K562 (cell line): ENCODE results near the gene TRABD2B. TPM values are rescaled to one million over a fixed set of nuclear protein-coding genes. Genes with fewer than 3 reads are reported as not detected.
A peak's percentile ranks its signal among the peaks of the same experiment; 100 is the strongest.

Experiments
- ATAC-seq: fragments of 200-7000 bp; cut with Tn5 transposase; 3 replicates; pipeline ENCODE4 v1.9.1; 2020; ENCODE audit warnings: moderate library complexity
- BruUV-seq: library from RNA; stranded (reverse); fragments of 400-500 nt; replicated peaks from 2 replicates; lab custom pipeline; 2021; lab: Mats Ljungman, UMichigan
- CTCF ChIA-PET: fragments of 300-600 bp; formaldehyde crosslinking; extraction: SDS; loops from one replicate; lab custom pipeline; 2021; ENCODE audit warnings: low intra/inter-chr PET ratio; lab: Yijun Ruan, JAX
- POLR2A ChIA-PET: fragments of 300-600, 350-650 bp; sonication (Branson Sonifier 250); formaldehyde crosslinking; extraction: SDS; loops from one replicate; lab custom pipeline; 2021; ENCODE audit warnings: antibody characterized with exemption, inconsistent platforms; lab: Yijun Ruan, JAX
- DNase-seq, 4 experiments: peaks; one replicate each; pipeline versions ENCODE4 v3.0.0 to v3.0.0-alpha.2; 2011 to 2018; ENCODE audit warnings: low spot score in 3 of 4, mixed read lengths in 3 of 4; ENCODE audit errors: extremely low read depth in 1 of 4
- FAIRE-seq: peaks from 2 replicates; lab custom pipeline; 2011; peaks lifted over from hg19 to GRCh38; lab: Jason Lieb, UNC
- H2AFZ ChIP-seq: 2 replicates; pipeline ENCODE4 v1.6.0; 2011; ENCODE audit warnings: low read depth, low read length, control low read depth, inconsistent platforms
- H3K27ac ChIP-seq: fragments of 200-600 bp; 3 replicates; pipeline ENCODE4 v1.8.0; 2011; ENCODE audit warnings: low read depth, mild to moderate bottlenecking, control low read depth, inconsistent platforms, low read length, moderate library complexity, mixed read lengths; ENCODE audit errors: extremely low read depth
- H3K27me3 ChIP-seq, 2 experiments: fragments of 300-600 bp in 1 of 2; 2 replicates in 1 of 2; 3 replicates in 1 of 2; pipeline versions ENCODE4 v1.6.0 to v1.8.0; 2011; ENCODE audit warnings: inconsistent platforms in 2 of 2, low read length in 2 of 2, mild to moderate bottlenecking in 1 of 2, mixed read lengths in 1 of 2, moderate library complexity in 1 of 2; ENCODE audit not compliant: control insufficient read depth in 2 of 2, insufficient read depth in 2 of 2
- H3K36me3 ChIP-seq: fragments of 300-600 bp; 3 replicates; pipeline ENCODE4 v1.8.0; 2011; ENCODE audit warnings: mild to moderate bottlenecking, low read length, inconsistent platforms; ENCODE audit not compliant: control insufficient read depth, insufficient read depth
- H3K4me1 ChIP-seq, 2 experiments: fragments of 200-600 bp in 1 of 2; replicated peaks in 1 of 2; 2 replicates in 1 of 2; 3 replicates in 1 of 2; pipeline versions ENCODE4 v1.5.1 to v1.8.0; 2011; ENCODE audit warnings: inconsistent platforms in 2 of 2, low read length in 2 of 2, mild to moderate bottlenecking in 1 of 2, mixed read lengths in 1 of 2, moderate library complexity in 1 of 2; ENCODE audit not compliant: control insufficient read depth in 2 of 2, insufficient read depth in 2 of 2
- H3K4me2 ChIP-seq: 2 replicates; pipeline ENCODE4 v1.6.1; 2011; ENCODE audit warnings: low read length, control low read depth, inconsistent platforms, mixed read lengths; ENCODE audit not compliant: insufficient read depth
- H3K4me3 ChIP-seq: fragments of 200-600 bp; sonication (generic), shearing (Covaris generic); 2 replicates; pipeline ENCODE4 v1.5.1; 2016; ENCODE audit warnings: control low read depth, inconsistent platforms
- H3K79me2 ChIP-seq: fragments of 200-600 bp; 3 replicates; pipeline ENCODE4 v1.8.0; 2011; ENCODE audit warnings: low read length, inconsistent platforms; ENCODE audit not compliant: control insufficient read depth, insufficient read depth
- H3K9ac ChIP-seq, 2 experiments: 2 replicates each; pipeline versions ENCODE4 v1.6.0 to v1.6.1; 2011; ENCODE audit warnings: low read depth in 2 of 2, low read length in 2 of 2, control low read depth in 1 of 2, inconsistent platforms in 1 of 2, mild to moderate bottlenecking in 1 of 2, mixed read lengths in 1 of 2; ENCODE audit not compliant: insufficient read depth in 1 of 2
- H3K9me1 ChIP-seq: one replicate; pipeline ENCODE4 v1.6.0; 2011; ENCODE audit warnings: inconsistent platforms, mild to moderate bottlenecking, low read length, moderate library complexity; ENCODE audit not compliant: control insufficient read depth, insufficient read depth
- H3K9me3 ChIP-seq: replicated peaks from 2 replicates; pipeline ENCODE4 v1.5.1; 2011; ENCODE audit warnings: low read depth, low read length, inconsistent platforms; ENCODE audit not compliant: control insufficient read depth, insufficient read depth
- H4K20me1 ChIP-seq: replicated peaks from 2 replicates; pipeline ENCODE4 v1.6.1; 2011; ENCODE audit warnings: low read length, inconsistent platforms, mixed read lengths; ENCODE audit not compliant: control insufficient read depth, insufficient read depth
- HMG20A ChIP-seq: fragments of 450-650 bp; formaldehyde crosslinking; conservative IDR thresholded peaks from 2 replicates; pipeline ENCODE4 v1.4.0; 2020; ENCODE audit warnings: mild to moderate bottlenecking, mixed read lengths
- KLF6 ChIP-seq: fragments of 250-450 bp; sonication (Bioruptor Pico); IDR thresholded peaks from 2 replicates; pipeline ENCODE4 v1.4.0; 2020; ENCODE audit warnings: mild to moderate bottlenecking, moderate library complexity, borderline replicate concordance
- RAD21 ChIP-seq, 2 experiments: fragments of 250-450 bp in 1 of 2; fragments of 450-650 bp in 1 of 2; sonication (Bioruptor Pico) in 1 of 2; formaldehyde crosslinking in 1 of 2; IDR thresholded peaks in 1 of 2; conservative IDR thresholded peaks in 1 of 2; 2 replicates each; pipeline versions ENCODE4 v1.4.0 to v1.8.0; 2020 to 2022; ENCODE audit warnings: mild to moderate bottlenecking in 2 of 2, moderate library complexity in 1 of 2
- ZNF274 ChIP-seq: IDR thresholded peaks from 2 replicates; pipeline ENCODE4 v1.6.1; 2011; ENCODE audit warnings: low read depth, mild to moderate bottlenecking, low read length, moderate library complexity, borderline replicate concordance
- WGBS: fragments of 100-300 bp; shearing (Covaris generic); methylation state at CpG from one replicate; pipeline ENCODE4 v1.1.6; 2016; ENCODE audit warnings: low coverage, mixed read lengths; ENCODE audit not compliant: insufficient coverage; ENCODE audit errors: missing lambda C conversion rate; 5-methylcytosine and 5-hydroxymethylcytosine counted together
- in situ Hi-C: fragments of 300-500 bp; cut with MboI; formaldehyde crosslinking; loops from 4 replicates; pipeline ENCODE4 v1.15.0; 2018; ENCODE audit warnings: inconsistent platforms, mixed read lengths
- intact Hi-C: fragments of 100-400 bp; cut with micrococcal nuclease; formaldehyde crosslinking; loops from 2 replicates; pipeline ENCODE4 v1.14.2; 2022
- polyA plus RNA-seq, 8 experiments: library from polyadenylated mRNA; depleted of rRNA in 4 of 8; stranded (reverse) in 5 of 8; unstranded in 3 of 8; fragments of >200 nt; fragmentation: Nextera tagmentation in 2 of 8; fragmentation: Illumina TruSeq in 1 of 8; extraction: Ambion mirVana in 2 of 8; extraction: Trizol in 1 of 8; gene quantifications; 2 replicates each; pipeline versions ENCODE4 v1.2.1 to v1.2.3, GENCODE V29; 2011 to 2014; ENCODE audit warnings: inconsistent platforms in 1 of 8, missing spikeins in 1 of 8
- total RNA-seq, 7 experiments: library from RNA; depleted of rRNA in 6 of 7; stranded (reverse); fragments of >200 nt in 6 of 7; fragmentation: Illumina TruSeq in 2 of 7; extraction: Trizol in 2 of 7; gene quantifications; 2 replicates each; pipeline versions ENCODE4 v1.2.1 to v1.2.3, GENCODE V29; 2011 to 2021; ENCODE audit warnings: low replicate concordance in 1 of 7
- TF ChIP-seq, protein P1 (sequence below): IDR thresholded peaks from 3 replicates; pipeline ENCODE4 v1.6.1; 2011; ENCODE audit warnings: borderline replicate concordance, mild to moderate bottlenecking, moderate library complexity; ENCODE audit not compliant: insufficient read length; ENCODE audit errors: extremely low read depth
- TF ChIP-seq, protein P2 (sequence below), 3 experiments: IDR thresholded peaks in 2 of 3; conservative IDR thresholded peaks in 1 of 3; 2 replicates each; pipeline ENCODE4 v1.5.1; 2011 to 2012; ENCODE audit warnings: low read length in 3 of 3, mild to moderate bottlenecking in 3 of 3, control low read depth in 2 of 3, improper control_type of control experiment in 1 of 3, inconsistent platforms in 1 of 3, low read depth in 1 of 3, mixed read lengths in 1 of 3, moderate library complexity in 1 of 3; ENCODE audit not compliant: insufficient read depth in 2 of 3

Gene TRABD2B
- total and polyA plus RNA-seq, 9 of the 15 experiments (the other 6 are each of a cell fraction or from before 2014, with no cell fraction given) = not detected

DNA sequence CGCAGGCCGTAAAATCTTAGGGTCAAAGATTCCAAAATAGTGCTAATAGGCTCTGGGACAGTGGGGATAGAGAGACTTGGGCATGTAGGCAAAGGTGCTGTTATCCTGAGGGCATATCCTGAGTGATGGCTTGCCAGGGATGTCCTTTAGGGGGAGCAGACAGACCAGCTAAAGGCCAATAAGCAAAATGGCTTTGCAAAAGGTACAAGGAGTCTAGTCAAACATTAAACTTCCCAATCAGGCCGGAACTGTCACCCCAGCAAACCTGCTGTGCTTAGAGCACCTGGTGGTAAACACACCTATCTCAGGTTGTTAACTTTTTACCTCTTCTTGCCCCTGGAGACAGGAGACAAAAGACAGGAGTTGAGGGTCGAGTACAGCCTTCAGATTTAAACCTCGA, 49.1 kb downstream of the TRABD2B start:
- no peak for FAIRE-seq

More for the DNA sequence above, 49.1 kb downstream of the TRABD2B start:
- 0% methylated on average over 5 of the region's 5 CpGs for WGBS
- no peak overlapping the region for H3K4me3 ChIP-seq
- H3K27me3 ChIP-seq = peaks cover 0 to 13% of the 10 kb centered on the region in 2 experiments; a peak in 1 of 5 replicates
- H3K9me1 ChIP-seq = no peaks in the 10 kb centered on the region
- H4K20me1 ChIP-seq = no peaks in the 10 kb centered on the region
- TF ChIP-seq RAD21 (CRISPR knock-in tag; conservative IDR thresholded peaks at IDR 0.05 in 1 of 2, IDR thresholded peaks at IDR 0.05 in 1 of 2) = peak in 1 of 2 experiments; percentile 23; a peak in 2 of 4 replicates
- TF ChIP-seq ZNF274 = no peak
- no peak for TF ChIP-seq KLF6 (CRISPR knock-in tag)
- TF ChIP-seq, protein P1, sequence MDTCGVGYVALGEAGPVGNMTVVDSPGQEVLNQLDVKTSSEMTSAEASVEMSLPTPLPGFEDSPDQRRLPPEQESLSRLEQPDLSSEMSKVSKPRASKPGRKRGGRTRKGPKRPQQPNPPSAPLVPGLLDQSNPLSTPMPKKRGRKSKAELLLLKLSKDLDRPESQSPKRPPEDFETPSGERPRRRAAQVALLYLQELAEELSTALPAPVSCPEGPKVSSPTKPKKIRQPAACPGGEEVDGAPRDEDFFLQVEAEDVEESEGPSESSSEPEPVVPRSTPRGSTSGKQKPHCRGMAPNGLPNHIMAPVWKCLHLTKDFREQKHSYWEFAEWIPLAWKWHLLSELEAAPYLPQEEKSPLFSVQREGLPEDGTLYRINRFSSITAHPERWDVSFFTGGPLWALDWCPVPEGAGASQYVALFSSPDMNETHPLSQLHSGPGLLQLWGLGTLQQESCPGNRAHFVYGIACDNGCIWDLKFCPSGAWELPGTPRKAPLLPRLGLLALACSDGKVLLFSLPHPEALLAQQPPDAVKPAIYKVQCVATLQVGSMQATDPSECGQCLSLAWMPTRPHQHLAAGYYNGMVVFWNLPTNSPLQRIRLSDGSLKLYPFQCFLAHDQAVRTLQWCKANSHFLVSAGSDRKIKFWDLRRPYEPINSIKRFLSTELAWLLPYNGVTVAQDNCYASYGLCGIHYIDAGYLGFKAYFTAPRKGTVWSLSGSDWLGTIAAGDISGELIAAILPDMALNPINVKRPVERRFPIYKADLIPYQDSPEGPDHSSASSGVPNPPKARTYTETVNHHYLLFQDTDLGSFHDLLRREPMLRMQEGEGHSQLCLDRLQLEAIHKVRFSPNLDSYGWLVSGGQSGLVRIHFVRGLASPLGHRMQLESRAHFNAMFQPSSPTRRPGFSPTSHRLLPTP = no peak
- no peak for TF ChIP-seq HMG20A (CRISPR knock-in tag)
- TF ChIP-seq, protein P2, sequence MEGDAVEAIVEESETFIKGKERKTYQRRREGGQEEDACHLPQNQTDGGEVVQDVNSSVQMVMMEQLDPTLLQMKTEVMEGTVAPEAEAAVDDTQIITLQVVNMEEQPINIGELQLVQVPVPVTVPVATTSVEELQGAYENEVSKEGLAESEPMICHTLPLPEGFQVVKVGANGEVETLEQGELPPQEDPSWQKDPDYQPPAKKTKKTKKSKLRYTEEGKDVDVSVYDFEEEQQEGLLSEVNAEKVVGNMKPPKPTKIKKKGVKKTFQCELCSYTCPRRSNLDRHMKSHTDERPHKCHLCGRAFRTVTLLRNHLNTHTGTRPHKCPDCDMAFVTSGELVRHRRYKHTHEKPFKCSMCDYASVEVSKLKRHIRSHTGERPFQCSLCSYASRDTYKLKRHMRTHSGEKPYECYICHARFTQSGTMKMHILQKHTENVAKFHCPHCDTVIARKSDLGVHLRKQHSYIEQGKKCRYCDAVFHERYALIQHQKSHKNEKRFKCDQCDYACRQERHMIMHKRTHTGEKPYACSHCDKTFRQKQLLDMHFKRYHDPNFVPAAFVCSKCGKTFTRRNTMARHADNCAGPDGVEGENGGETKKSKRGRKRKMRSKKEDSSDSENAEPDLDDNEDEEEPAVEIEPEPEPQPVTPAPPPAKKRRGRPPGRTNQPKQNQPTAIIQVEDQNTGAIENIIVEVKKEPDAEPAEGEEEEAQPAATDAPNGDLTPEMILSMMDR (IDR thresholded peaks at IDR 0.05 in 2 of 3, conservative IDR thresholded peaks at IDR 0.05 in 1 of 3; ENCODE audit: insufficient read depth in 2 of 3, low read depth in 1 of 3, low read length in 3 of 3) = peak; percentile 27 to 44 (median 32); a peak in 3 of 6 replicates
- H3K36me3 ChIP-seq = no peaks in the 10 kb centered on the region
- no peaks in the 10 kb centered on the region for H3K4me1 ChIP-seq
- no peaks in the 10 kb centered on the region for H3K9me3 ChIP-seq
- CTCF ChIA-PET = interaction anchor here (1.0 kb wide), 1 partner anchor 254 kb away, joined by 4 read pairs; no protein-coding TSS in a partner anchor
- intact Hi-C loops (loop anchor here (5.0 kb wide), 1 partner anchor 114 kb away; no protein-coding TSS in a partner anchor), in situ Hi-C loops (no loop called here)
- BruUV-seq = no TSS peak
- peak in 1 of 4 experiments; percentile 10 for DNase-seq
- H3K79me2 ChIP-seq = no peaks in the 10 kb centered on the region
- H3K4me2 ChIP-seq = no peak overlapping the region
- H3K9ac ChIP-seq = no peak overlapping the region
- no peak overlapping the region for H3K27ac ChIP-seq
- no peak overlapping the region for H2AFZ ChIP-seq
- POLR2A ChIA-PET = interaction anchor here (0.6 to 0.7 kb wide), 2 partner anchors 12 to 30 kb away, joined by 3 read pairs; no protein-coding TSS in a partner anchor
- ATAC-seq = peak; percentile 49; the same call in 1 of the 3 replicates
